A673 (cell line): ENCODE data around the gene MET. TPM values are rescaled to one million over a fixed set of nuclear protein-coding genes. Genes with fewer than 3 reads are reported as not detected.
"Not testable (repeated sequence)": the region's sequence is repeated elsewhere in the genome, so short reads cannot be mapped to it uniquely, and the experiment has no call there.

Source experiments
- BruUV-seq: library from RNA; stranded (reverse); fragments of 400-500 nt; replicated peaks from 2 replicates; lab custom pipeline; 2021; lab: Mats Ljungman, UMichigan
- CTCF ChIA-PET: fragments of 300-600 bp; sonication (Branson Sonifier 250); formaldehyde crosslinking; loops from one replicate; lab custom pipeline; 2022; ENCODE audit warnings: antibody characterized with exemption; lab: Charles Lee
- POLR2A ChIA-PET: fragments of 300-600 bp; sonication (Branson Sonifier 250); formaldehyde crosslinking; loops from one replicate; lab custom pipeline; 2022; ENCODE audit warnings: antibody characterized with exemption; ENCODE audit not compliant: low non-redundant PET; lab: Charles Lee
- DNase-seq: peaks from one replicate; pipeline ENCODE4 v3.0.0-alpha.2; 2015; ENCODE audit warnings: low spot score
- H3K27ac ChIP-seq: fragments of 200-600 bp; sonication (generic); 2 replicates; pipeline ENCODE4 v1.5.1; 2016; ENCODE audit warnings: mixed run types, low read depth, mild to moderate bottlenecking, mixed read lengths, antibody characterized with exemption, low read length; ENCODE audit not compliant: poor library complexity, severe bottlenecking
- H3K27me3 ChIP-seq: fragments of 200-600 bp; sonication (generic); replicated peaks from 2 replicates; pipeline ENCODE4 v1.6.1; 2017; ENCODE audit warnings: mixed run types, low read depth, mild to moderate bottlenecking, mixed read lengths, antibody characterized with exemption, low read length; ENCODE audit not compliant: insufficient read depth, poor library complexity
- H3K36me3 ChIP-seq: fragments of 200-600 bp; sonication (generic); 2 replicates; pipeline ENCODE4 v1.6.1; 2016; ENCODE audit warnings: mixed run types, mild to moderate bottlenecking, mixed read lengths, antibody characterized with exemption, low read length; ENCODE audit not compliant: insufficient read depth, poor library complexity, severe bottlenecking
- H3K4me1 ChIP-seq: fragments of 200-600 bp; sonication (generic); 2 replicates; pipeline ENCODE4 v1.6.1; 2017; ENCODE audit warnings: mixed run types, mild to moderate bottlenecking, mixed read lengths, antibody characterized with exemption, low read length; ENCODE audit not compliant: insufficient read depth, poor library complexity, severe bottlenecking
- H3K4me3 ChIP-seq: fragments of 200-600 bp; sonication (generic); 2 replicates; pipeline ENCODE4 v1.5.1; 2016; ENCODE audit warnings: low read depth, mixed run types, mild to moderate bottlenecking, mixed read lengths, low read length; ENCODE audit not compliant: poor library complexity, severe bottlenecking
- H3K9me3 ChIP-seq: fragments of 200-600 bp; sonication (generic); 2 replicates; pipeline ENCODE4 v1.6.1; 2016; ENCODE audit warnings: mixed run types, low read depth, mild to moderate bottlenecking, mixed read lengths, antibody characterized with exemption, low read length; ENCODE audit not compliant: poor library complexity, severe bottlenecking
- EZH2 ChIP-seq: fragments of 200-600 bp; sonication (generic); IDR thresholded peaks from 2 replicates; pipeline ENCODE4 v1.6.1; 2017; ENCODE audit warnings: borderline replicate concordance, low read depth, mild to moderate bottlenecking, mixed read lengths, antibody characterized with exemption, low read length; ENCODE audit not compliant: poor library complexity, severe bottlenecking
- intact Hi-C: fragments of 100-400 bp; cut with micrococcal nuclease; formaldehyde crosslinking; loops from one replicate; pipeline ENCODE4 v1.10.0; 2022; ENCODE audit not compliant: unreplicated experiment
- total RNA-seq: library from RNA; stranded (reverse); gene quantifications from 2 replicates; pipeline ENCODE4 v1.2.3, GENCODE V29; 2021
- TF ChIP-seq, protein P1 (sequence below): fragments of 300-800, 200-600 bp; sonication (generic); conservative IDR thresholded peaks from 2 replicates; pipeline ENCODE4 v1.5.1; 2017; ENCODE audit warnings: low read depth, mild to moderate bottlenecking, antibody characterized with exemption, low read length, moderate library complexity, mixed read lengths

MET gene
- total RNA-seq, 1 experiment from 2014 or later: 6.8 TPM

GRCh38 chr7:116653204-116653603, 18.8 kb upstream of the MET start:
- Histone ChIP-seq H3K36me3 (no peaks in the 10 kb centered on the region), H3K9me3 (no peaks in the 10 kb centered on the region), H3K27me3 (no peaks in the 10 kb centered on the region), H3K27ac (no peak overlapping the region), H3K4me1 (no peaks in the 10 kb centered on the region), H3K4me3 (no peak overlapping the region)
- ChIA-PET POLR2A (no interaction called here), CTCF (no interaction called here)
- DNase-seq: no peak
- TF ChIP-seq, protein P1, sequence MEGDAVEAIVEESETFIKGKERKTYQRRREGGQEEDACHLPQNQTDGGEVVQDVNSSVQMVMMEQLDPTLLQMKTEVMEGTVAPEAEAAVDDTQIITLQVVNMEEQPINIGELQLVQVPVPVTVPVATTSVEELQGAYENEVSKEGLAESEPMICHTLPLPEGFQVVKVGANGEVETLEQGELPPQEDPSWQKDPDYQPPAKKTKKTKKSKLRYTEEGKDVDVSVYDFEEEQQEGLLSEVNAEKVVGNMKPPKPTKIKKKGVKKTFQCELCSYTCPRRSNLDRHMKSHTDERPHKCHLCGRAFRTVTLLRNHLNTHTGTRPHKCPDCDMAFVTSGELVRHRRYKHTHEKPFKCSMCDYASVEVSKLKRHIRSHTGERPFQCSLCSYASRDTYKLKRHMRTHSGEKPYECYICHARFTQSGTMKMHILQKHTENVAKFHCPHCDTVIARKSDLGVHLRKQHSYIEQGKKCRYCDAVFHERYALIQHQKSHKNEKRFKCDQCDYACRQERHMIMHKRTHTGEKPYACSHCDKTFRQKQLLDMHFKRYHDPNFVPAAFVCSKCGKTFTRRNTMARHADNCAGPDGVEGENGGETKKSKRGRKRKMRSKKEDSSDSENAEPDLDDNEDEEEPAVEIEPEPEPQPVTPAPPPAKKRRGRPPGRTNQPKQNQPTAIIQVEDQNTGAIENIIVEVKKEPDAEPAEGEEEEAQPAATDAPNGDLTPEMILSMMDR: no peak
- TF ChIP-seq EZH2: no peak
- no TSS peak for BruUV-seq
- intact Hi-C loops: no loop called here

- ChIA-PET POLR2A (no interaction called here), CTCF (no interaction called here)
- Histone ChIP-seq H3K4me1 (no peaks in the 10 kb centered on the region), H3K27me3 (no peaks in the 10 kb centered on the region), H3K4me3 (no peak overlapping the region), H3K27ac (no peak overlapping the region), H3K9me3 (no peaks in the 10 kb centered on the region), H3K36me3 (no peaks in the 10 kb centered on the region)
- TF ChIP-seq, protein P1: no peak
- no peak for TF ChIP-seq EZH2
- no TSS peak for BruUV-seq
- no peak for DNase-seq
- intact Hi-C loops: no loop called here
Observed at GRCh38 chr7:116653646-116654045, 18.4 kb upstream of the MET start.

GRCh38 chr7:116659248-116659647, 12.7 kb upstream of the MET start:
- DNase-seq, POLR2A ChIA-PET, CTCF ChIA-PET: not testable (repeated sequence)

DNA sequence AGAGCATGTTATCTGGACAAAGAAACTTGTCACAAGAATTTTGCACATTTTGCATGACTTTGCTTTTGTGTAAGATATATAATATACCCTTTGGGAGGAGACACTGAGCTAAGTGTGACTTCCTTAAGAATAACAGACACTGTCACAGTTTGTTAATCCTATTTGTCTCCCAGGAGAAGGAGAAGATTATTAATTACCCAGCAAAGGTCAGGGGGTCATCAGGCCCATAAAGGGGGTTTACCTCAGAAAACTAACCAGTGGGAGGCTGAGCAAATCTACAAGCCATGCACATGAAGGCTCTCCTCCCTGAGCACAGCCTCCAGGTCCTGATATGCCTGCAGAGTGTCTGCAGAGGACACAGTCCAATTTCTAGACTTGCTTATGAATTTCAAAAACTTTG, 10.1 kb upstream of the MET start:
- ChIA-PET POLR2A (no interaction called here), CTCF (no interaction called here)
- Histone ChIP-seq H3K9me3 (no peaks in the 10 kb centered on the region), H3K4me1 (peaks cover 6% of the 10 kb centered on the region), H3K4me3 (no peak overlapping the region), H3K36me3 (no peaks in the 10 kb centered on the region), H3K27me3 (no peaks in the 10 kb centered on the region), H3K27ac (no peak overlapping the region)
- no peak for TF ChIP-seq EZH2
- TF ChIP-seq, protein P1: 0 out of 2 replicates have a peak, but pooled peaks have one; percentile 15
- intact Hi-C loops: no loop called here
- no TSS peak for BruUV-seq
- peak; percentile 29 for DNase-seq

More at GRCh38 chr7:116659248-116659647, 12.7 kb upstream of the MET start:
- H3K27ac ChIP-seq, H3K9me3 ChIP-seq, H3K4me1 ChIP-seq, H3K36me3 ChIP-seq, BruUV-seq, intact Hi-C loops, H3K27me3 ChIP-seq, H3K4me3 ChIP-seq: not testable (repeated sequence)
